ENCODE results near the gene RNF212B. TPM values are rescaled to one million over a fixed set of nuclear protein-coding genes. Genes with fewer than 3 reads are reported as not detected.

Gene RNF212B
- total and polyA plus RNA-seq, 2 of the 13 experiments (the other 11 are each of a cell fraction or from before 2014, with no cell fraction given): 0.05 TPM; not detected in 1

DNA sequence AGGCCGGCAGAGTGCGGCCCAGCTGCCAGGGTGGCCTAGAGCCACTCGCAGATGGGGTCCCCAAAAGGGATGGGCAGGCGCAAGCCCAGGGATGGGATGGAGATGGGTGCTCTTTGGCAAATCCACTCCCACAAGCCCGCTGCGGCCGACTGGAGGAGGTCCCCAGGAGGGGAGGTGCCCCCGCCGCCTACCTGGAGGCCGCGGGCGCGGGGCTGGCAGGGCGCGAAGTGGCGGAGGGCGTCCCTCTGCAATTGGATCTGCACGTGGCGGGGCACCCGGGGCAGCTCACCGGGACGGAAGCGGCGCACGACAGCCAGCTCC lies 64.2 kb downstream of the RNF212B start (continued):
- TF ChIP-seq HMGA1 (CRISPR knock-in tag; conservative IDR thresholded peaks at IDR 0.05) (no peak), RBFOX2 (IDR thresholded peaks at IDR 0.05; ENCODE audit: low read depth, low read length) (peak; percentile 94), ZNF660 (CRISPR knock-in tag; IDR thresholded peaks at IDR 0.05; ENCODE audit: borderline replicate concordance, low read depth) (peak; percentile 97), ZNF792 (CRISPR knock-in tag; IDR thresholded peaks at IDR 0.05) (peak; percentile 60; the same call in 1 of the 2 replicates), PHB2 (IDR thresholded peaks at IDR 0.05; ENCODE audit: partially characterized antibody) (no peak), MEF2D (CRISPR knock-in tag; IDR thresholded peaks at IDR 0.05) (peak; percentile 88; the same call in 1 of the 2 replicates), REST (IDR thresholded peaks at IDR 0.05; ENCODE audit: borderline replicate concordance in 1 of 2, low read depth in 1 of 2, low read length in 2 of 2) (no peak), SIN3A (IDR thresholded peaks at IDR 0.05; ENCODE audit: borderline replicate concordance, low read depth, low read length) (0 out of 2 replicates have a peak, but pooled peaks have one; percentile 21), GLMP (CRISPR knock-in tag; IDR thresholded peaks at IDR 0.05; ENCODE audit: borderline replicate concordance) (no peak), FOXA3 (CRISPR knock-in tag; IDR thresholded peaks at IDR 0.05) (0 out of 2 replicates have a peak, but pooled peaks have one; percentile 30), ATF3 (CRISPR knock-in tag; IDR thresholded peaks at IDR 0.05) (peak; percentile 67; the same call in 1 of the 2 replicates), CCDC6 (CRISPR knock-in tag; IDR thresholded peaks at IDR 0.05) (no peak), RNF2 (conservative IDR thresholded peaks at IDR 0.05; ENCODE audit: low read depth) (peak; percentile 98), ZBTB1 (CRISPR knock-in tag; IDR thresholded peaks at IDR 0.05; ENCODE audit: borderline replicate concordance) (peak; percentile 93; the same call in 1 of the 2 replicates), SIX4 (CRISPR knock-in tag; IDR thresholded peaks at IDR 0.05) (peak; percentile 58; the same call in 1 of the 2 replicates), ZSCAN31 (CRISPR knock-in tag; IDR thresholded peaks at IDR 0.05; ENCODE audit: low read depth) (no peak; the same call in 1 of the 2 replicates), SP5 (CRISPR knock-in tag; IDR thresholded peaks at IDR 0.05; ENCODE audit: borderline replicate concordance, low read depth) (0 out of 2 replicates have a peak, but pooled peaks have one; percentile 8), FLYWCH1 (CRISPR knock-in tag; IDR thresholded peaks at IDR 0.05) (no peak), NCOA5 (CRISPR knock-in tag; IDR thresholded peaks at IDR 0.05) (no peak), CENPBD1 (CRISPR knock-in tag; IDR thresholded peaks at IDR 0.05; ENCODE audit: borderline replicate concordance, low read depth) (no peak), NR3C1 (CRISPR knock-in tag; IDR thresholded peaks at IDR 0.05) (peak; percentile 60; the same call in 1 of the 2 replicates)
- TF ChIP-seq, protein P1, sequence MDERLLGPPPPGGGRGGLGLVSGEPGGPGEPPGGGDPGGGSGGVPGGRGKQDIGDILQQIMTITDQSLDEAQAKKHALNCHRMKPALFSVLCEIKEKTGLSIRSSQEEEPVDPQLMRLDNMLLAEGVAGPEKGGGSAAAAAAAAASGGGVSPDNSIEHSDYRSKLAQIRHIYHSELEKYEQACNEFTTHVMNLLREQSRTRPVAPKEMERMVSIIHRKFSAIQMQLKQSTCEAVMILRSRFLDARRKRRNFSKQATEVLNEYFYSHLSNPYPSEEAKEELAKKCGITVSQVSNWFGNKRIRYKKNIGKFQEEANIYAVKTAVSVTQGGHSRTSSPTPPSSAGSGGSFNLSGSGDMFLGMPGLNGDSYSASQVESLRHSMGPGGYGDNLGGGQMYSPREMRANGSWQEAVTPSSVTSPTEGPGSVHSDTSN (CRISPR knock-in tag; IDR thresholded peaks at IDR 0.05): no peak
- TF ChIP-seq, protein P2, sequence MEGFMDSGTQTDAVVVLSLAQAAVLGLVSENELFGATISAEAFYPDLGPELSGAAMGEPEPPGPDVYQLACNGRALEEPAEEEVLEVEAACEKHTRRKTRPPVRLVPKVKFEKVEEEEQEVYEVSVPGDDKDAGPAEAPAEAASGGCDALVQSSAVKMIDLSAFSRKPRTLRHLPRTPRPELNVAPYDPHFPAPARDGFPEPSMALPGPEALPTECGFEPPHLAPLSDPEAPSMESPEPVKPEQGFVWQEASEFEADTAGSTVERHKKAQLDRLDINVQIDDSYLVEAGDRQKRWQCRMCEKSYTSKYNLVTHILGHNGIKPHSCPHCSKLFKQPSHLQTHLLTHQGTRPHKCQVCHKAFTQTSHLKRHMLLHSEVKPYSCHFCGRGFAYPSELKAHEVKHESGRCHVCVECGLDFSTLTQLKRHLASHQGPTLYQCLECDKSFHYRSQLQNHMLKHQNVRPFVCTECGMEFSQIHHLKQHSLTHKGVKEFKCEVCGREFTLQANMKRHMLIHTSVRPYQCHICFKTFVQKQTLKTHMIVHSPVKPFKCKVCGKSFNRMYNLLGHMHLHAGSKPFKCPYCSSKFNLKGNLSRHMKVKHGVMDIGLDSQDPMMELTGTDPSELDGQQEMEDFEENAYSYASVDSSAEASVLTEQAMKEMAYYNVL (CRISPR knock-in tag; IDR thresholded peaks at IDR 0.05; ENCODE audit: borderline replicate concordance): peak; percentile 92

All from HepG2 (cell line).